Measurements from ENCODE around the gene SLC1A5. TPM values are rescaled to one million over a fixed set of nuclear protein-coding genes. Genes with fewer than 3 reads are reported as not detected.

Gene SLC1A5
- polyA plus RNA-seq, 2 of the 4 experiments (the other 2 are of a cell fraction) = 184 to 302 TPM

- Histone ChIP-seq H3K4me3 (peak within 1 kb of the TSS; percentile 98), H3K27ac (peak within 1 kb of the TSS; percentile 99 to 100), H3K4me2 (peak within 1 kb of the TSS; percentile 95), H3K4me1 (peaks cover 17% of the 10 kb centered on the region), H3K9me3 (no peaks in the 10 kb centered on the region)
- ChIA-PET CTCF (interaction anchor here (0.6 to 28.2 kb wide), 7 partner anchors 8 to 270 kb away, joined by 3 to 1222 read pairs (median 12); partner anchors contain the start of gene AP2S1), POLR2A (no interaction called here)
- ATAC-seq (peak; percentile 37 to 63), FAIRE-seq (no peak), DNase-seq (ENCODE audit: low read depth in 1 of 2, low spot score in 1 of 2) (peak in 1 of 2 experiments; percentile 94)
- TF ChIP-seq MYC (IDR thresholded peaks at IDR 0.05; ENCODE audit: borderline replicate concordance, low read length) (no peak), BCL3 (IDR thresholded peaks at IDR 0.05) (peak; percentile 89; the same call in 1 of the 3 replicates), ELK1 (IDR thresholded peaks at IDR 0.05; ENCODE audit: low read depth, low read length) (no peak), EHF (CRISPR knock-in tag; IDR thresholded peaks at IDR 0.05) (no peak), POLR2A (IDR thresholded peaks at IDR 0.05; ENCODE audit: low read length) (peak; percentile 51), RCOR1 (IDR thresholded peaks at IDR 0.05; ENCODE audit: low read depth, low read length) (peak; percentile 11; the same call in 1 of the 2 replicates), JUN (IDR thresholded peaks at IDR 0.05) (peak; percentile 73 to 85; a peak in 3 of 5 replicates), TFCP2L1 (CRISPR knock-in tag; IDR thresholded peaks at IDR 0.05) (no peak), FOSB (CRISPR knock-in tag; IDR thresholded peaks at IDR 0.05) (no peak), CBX2 (IDR thresholded peaks at IDR 0.05; ENCODE audit: borderline replicate concordance, low read depth) (no peak), HDAC2 (IDR thresholded peaks at IDR 0.05) (no peak), POLR2AphosphoS2 (conservative IDR thresholded peaks at IDR 0.05; ENCODE audit: low read length) (no peak), FOSL2 (IDR thresholded peaks at IDR 0.05) (no peak), FOSL2 (CRISPR knock-in tag; IDR thresholded peaks at IDR 0.05) (no peak), MAZ (IDR thresholded peaks at IDR 0.05; ENCODE audit: borderline replicate concordance, low read depth, low read length) (peak; percentile 94; the same call in 1 of the 2 replicates), KDM1A (IDR thresholded peaks at IDR 0.05; ENCODE audit: low read depth) (0 out of 2 replicates have a peak, but pooled peaks have one; percentile 10)
- WGBS (ENCODE audit: missing lambda C conversion rate) = 12% methylated on average over 6 of the region's 74 CpGs
Measured at GRCh38 chr19:46746281-46747057, 41.9 kb downstream of the SLC1A5 start, which contains the start of gene STRN4. Gene STRN4 (minus strand): TSS chr19:46746450. CDS start chr19:46746430, 20 bp downstream.

- FAIRE-seq = no peak
- Histone ChIP-seq H3K4me3 (peak within 1 kb of the TSS; percentile 98), H3K9me3 (no peaks in the 10 kb centered on the region), H3K4me2 (peak within 1 kb of the TSS; percentile 95), H3K4me1 (peaks cover 17% of the 10 kb centered on the region), H3K27ac (peak within 1 kb of the TSS; percentile 99 to 100)
- 1% methylated on average over 19 of the region's 68 CpGs for WGBS (ENCODE audit: missing lambda C conversion rate)
- ChIA-PET CTCF (interaction anchor here (0.6 to 12.9 kb wide), 8 partner anchors 9 to 246 kb away, joined by 3 to 205 read pairs (median 8); no protein-coding TSS in a partner anchor), POLR2A (interaction anchor here (0.6 kb wide), 1 partner anchor 25 kb away, joined by 3 read pairs; no protein-coding TSS in a partner anchor)
- ATAC-seq = peak; percentile 57 to 68
- TF ChIP-seq KDM1A (IDR thresholded peaks at IDR 0.05; ENCODE audit: low read depth) (no peak), MYC (IDR thresholded peaks at IDR 0.05; ENCODE audit: borderline replicate concordance, low read length) (no peak), BCL3 (IDR thresholded peaks at IDR 0.05) (no peak; the same call in 2 of the 3 replicates), PHF8 (IDR thresholded peaks at IDR 0.05; ENCODE audit: borderline replicate concordance, low read depth) (peak; percentile 76; the same call in 1 of the 2 replicates), HOXB5 (CRISPR knock-in tag; IDR thresholded peaks at IDR 0.05) (no peak)
- peak in 1 of 2 experiments; percentile 54 for DNase-seq (ENCODE audit: low read depth in 1 of 2, low spot score in 1 of 2)
Measured at GRCh38 chr19:46745521-46746280, 42.7 kb downstream of the SLC1A5 start, which contains the start of gene FKRP. Gene FKRP (plus strand): TSS chr19:46746057. CDS start chr19:46755451, 9,394 bp downstream.

Data from A549 (cell line).